Hematopoietic multipotent progenitor cell treated with erythropoietin and hydrocortisone succinate and interleukin-3 and kit ligand, for 15 days (in vitro differentiated cells): Measurements from ENCODE around the gene NXPH2.
"Not testable (repeated sequence)": the region's sequence is repeated elsewhere in the genome, so short reads cannot be mapped to it uniquely, and the experiment has no call there.

Experiments
- DNase-seq: peaks from one replicate; pipeline ENCODE4 v3.0.0-alpha.2; 2015; ENCODE audit warnings: low spot score

Gene NXPH2

DNA sequence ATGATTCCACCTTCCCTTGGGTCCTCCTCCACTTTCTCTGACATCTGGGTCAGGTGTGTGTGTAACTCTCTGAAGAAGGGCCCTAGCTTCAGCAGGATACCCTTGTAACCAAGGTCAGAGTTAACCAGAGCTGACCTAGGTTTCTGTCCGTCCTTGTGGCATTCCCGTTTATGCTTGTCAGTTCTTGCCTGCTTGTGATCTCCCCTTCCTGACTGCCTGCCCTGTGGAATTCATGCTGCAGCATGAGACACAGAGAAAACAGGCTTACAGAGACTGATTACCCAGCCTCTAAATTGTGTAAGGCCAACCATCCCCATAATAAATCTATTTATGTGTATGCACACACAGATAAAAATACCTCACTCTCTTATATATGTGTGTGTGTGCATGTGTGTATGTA, 22.8 kb downstream of the NXPH2 start:
- DNase-seq = no peak

DNA sequence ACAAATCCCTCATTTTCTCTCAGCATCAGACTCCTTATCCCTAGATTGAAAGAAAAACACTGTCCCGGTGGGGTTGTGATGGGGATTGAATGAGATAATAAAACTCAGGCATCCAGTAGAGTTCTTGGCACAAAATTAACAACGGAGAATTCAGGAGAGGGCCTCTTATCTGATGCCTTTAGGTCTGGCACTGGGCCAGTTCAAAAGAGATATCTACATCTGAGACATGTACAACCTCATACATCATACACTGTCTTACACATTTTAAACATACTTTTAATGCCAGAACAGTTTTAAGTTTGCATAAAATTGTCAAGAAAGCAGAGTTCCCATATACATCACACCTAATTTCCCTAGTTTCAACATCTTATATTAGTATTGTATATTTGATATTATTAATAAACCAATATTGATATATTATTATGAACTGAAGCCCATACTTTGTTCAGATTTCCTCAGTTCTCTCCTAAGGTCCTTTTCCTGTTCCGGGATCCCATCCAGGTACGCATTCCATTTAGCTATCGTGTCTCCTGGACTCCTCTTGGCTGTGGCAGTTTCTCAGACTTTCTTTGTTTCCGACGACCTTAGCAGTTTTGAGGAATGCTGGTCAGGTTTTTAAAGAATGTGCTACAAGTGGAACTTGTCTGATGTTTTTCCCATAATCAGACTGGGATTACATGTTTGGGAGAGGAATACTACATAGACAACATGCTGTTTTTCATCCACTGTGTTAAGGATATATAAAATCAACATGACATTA, 27.8 kb downstream of the NXPH2 start:
- no peak for DNase-seq

DNA sequence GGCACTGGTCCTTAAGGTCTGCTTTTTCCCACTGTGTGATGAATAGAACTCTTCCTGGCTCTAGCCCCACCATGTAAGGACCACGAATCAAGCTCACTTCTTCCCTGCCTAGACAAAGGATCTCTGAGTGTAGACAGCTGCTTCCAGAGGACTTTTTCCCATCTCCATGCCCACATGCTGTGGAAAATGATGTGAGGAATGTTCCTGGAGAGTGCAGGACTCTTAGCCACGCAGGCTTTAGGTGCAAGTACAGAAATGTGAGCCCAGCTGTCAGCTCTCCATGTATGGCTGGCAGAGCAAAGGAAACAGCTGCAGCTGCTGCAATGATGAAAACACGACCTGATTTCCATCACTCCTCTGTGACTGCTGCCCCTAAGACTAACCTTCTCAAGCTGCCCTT, 35.5 kb downstream of the NXPH2 start:
- DNase-seq = no peak

DNA sequence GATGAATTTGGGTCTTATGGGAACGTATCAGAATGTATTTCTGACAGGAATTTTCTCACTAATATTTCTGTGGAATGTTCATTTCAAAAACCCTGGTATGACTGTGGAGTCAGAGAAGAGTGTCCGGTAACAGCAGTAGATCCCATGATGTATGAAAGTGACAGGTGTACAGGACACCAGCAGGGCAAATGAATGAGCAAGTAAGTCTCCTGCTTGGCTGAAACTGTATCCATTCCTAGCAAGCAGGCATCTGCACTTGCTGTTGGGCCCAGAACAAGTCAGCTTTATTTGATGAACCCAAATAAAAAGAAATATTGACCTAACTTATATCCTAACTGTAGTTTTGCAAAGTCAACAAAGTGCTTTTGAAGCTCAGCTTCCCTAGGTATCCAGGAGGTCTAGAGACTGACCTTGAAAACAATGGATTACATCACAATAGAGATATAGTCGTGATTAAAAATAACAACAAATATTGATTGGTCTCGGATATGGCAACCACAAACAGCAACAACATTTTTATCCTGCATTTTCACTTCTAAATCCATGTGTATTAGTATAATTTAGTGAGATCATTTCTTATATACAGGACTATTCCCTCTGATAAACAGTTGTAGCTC, 37.6 kb downstream of the NXPH2 start:
- DNase-seq = no peak

DNA sequence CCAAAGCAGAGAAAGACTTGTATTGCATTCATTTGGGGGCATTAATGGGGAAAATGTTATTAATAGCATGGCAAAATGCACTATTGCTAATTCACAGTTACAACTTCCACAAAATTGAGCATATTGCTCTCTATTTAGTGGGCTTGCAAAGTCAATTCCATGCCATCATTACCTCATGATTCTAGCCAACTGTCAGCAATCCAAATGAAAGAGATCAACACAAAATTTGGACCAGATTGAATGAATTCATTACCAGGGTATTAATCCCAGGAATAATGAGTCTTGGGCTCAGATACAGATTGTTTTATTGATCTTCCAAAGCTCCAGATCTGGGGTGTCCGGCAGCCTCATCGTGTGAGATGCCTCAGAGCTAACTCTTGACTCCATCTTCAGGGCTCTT, 38.3 kb downstream of the NXPH2 start:
- DNase-seq = no peak

DNA sequence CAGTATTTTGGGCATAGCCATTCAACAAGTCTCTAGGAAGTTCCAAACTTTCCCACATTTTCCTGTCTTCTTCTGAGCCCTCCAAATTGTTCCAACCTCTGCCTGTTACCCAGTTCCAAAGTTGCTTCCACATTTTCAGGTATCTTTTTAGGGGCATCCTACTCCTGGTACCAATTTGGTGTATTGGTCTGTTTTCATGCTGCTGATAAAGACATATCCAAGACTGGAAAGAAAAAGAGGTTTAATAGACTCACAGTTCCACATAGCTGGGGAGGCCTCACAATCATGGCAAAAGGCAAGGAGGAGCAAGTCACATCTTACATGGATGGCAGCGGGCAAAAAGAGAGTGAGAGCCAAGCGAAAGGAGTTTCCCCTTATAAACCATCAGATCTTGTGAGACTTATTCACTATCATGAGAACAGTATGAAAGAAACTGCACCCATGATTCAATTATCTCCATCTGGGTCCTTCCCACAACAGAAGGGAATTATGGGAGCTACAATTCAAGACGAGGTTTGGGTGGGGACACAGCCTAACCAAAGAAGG, 43.1 kb downstream of the NXPH2 start:
- DNase-seq = not testable (repeated sequence)

DNA sequence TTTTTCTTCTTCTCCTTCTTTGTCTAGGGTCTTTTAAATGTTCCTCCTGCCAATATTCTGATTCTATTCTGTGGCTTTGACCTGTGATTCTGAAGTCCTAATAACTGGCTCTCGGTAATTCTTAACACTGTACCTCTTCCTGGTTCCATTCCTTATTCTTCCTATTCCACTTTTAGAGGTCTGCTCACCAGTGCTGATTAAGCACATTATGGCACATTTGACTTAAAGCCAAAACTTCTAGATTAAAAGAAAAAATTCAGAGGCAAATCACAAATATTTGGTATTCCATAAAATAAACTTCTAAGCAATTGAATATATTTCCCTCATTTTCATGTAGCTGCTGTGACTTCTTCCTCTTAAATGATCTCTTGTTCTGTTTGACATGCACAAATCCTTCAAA, 47.5 kb downstream of the NXPH2 start:
- no peak for DNase-seq

DNA sequence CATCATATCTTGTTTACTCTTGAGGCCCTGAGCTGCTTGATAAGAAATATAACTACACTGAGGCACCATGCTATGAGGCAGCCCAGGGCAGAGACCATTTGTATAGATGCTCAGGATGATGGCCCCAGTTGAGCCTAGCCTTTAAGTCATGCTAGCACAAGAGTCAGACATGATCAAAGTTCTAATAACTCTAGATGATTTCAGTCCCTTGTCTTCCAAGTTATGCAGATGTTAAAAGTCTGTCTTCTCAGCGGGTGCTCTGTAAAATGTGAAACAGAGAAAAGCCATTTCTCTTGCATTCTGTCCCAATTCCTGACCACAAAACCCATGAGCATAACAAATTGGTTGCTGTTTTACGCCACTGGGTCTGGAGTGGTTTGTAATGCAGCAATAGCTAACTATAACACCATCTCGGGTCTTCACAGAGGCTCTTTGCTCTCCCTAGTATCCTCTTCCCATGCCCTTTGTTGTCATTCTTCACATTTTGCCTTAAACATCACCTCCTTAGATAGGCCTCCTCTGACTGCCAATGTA, 49.6 kb downstream of the NXPH2 start:
- no peak for DNase-seq

DNA sequence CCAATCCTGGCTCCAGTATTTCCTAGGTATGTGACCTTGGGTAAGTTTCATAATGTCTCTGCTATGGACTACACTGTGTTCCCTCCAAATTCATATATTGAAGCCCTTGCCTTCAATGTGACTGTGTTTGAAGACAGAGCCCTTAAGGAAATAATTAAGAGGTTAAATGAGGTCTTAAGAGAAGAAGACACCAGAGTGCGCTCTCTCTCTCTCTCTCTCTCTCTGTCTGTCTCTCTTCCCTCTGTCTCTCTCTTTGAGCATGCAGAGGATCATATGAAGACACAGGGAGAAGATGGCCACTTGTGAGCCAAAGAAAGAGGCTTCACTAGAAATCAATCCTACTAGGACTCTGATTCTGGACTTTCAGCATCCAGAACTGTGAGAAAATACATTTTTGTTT, 52.2 kb downstream of the NXPH2 start:
- no peak for DNase-seq

DNA sequence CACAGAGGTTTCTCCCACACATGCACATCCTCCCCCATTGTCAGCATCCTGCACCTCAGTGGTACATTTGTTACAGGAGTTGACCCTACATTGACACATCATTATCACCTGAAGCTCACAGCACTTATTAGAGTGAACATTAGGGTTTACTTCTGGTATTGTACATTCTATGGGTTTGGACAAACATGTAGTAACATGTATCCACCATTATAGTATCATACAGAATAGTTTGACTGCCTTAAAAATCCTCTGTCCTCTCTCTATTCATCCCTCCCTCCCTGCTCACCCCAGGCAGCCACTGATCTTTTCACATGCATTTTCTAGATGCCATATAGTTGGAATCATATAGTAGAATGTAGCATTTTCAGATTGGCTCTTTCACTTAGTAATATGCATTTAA, 53.5 kb downstream of the NXPH2 start:
- no peak for DNase-seq

DNA sequence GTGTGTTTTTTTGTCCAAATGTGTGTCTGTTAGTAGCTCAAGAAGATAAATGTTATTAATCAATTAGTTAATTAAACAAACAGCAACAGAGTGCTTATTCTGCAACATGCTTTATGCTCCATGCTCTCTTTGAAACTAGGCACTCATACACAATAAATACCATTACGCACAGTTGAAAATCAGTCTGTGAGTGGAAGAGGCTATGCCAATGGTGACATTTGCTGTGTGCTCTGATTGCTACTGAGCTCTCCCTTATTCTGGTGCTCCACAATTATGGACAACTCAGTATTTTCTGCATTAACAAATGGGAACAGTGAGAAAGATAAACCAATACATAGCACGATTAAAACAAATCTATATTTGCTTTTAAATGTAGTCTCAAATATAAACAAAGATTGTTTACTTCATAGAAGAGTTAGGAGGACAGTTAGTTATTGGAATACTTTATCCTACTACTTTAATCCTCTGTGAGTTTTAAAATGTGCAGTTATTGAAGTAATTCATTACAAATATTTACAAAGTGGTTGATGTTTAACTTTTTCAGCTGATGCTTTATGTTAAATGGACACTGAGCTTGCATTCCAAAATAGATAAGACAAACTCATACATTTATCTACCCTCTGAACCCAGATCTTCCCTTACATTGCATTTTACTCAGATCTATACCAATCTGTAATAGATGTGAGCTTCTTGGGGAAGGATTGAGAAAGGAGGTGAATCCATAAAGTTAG, 55.3 kb downstream of the NXPH2 start:
- DNase-seq = no peak

DNA sequence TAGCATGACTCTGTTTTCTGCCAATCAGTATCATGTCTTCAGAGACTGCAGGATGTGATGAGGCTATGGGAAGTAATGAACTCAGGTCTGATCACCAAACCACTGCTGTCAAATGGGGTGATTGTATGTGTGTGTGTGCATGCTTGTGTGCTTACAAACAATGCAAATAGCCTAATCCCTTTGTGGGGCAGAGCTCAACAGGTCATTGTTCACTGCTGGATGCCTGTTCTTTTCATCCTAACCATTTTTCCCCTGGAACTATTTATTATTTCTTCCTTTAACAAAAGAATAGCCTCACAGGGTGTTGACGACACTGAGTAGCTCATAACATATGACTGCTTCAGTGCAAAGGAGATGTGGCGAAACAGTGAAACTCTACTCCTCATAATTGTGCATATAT, 55.9 kb downstream of the NXPH2 start:
- DNase-seq = no peak

DNA sequence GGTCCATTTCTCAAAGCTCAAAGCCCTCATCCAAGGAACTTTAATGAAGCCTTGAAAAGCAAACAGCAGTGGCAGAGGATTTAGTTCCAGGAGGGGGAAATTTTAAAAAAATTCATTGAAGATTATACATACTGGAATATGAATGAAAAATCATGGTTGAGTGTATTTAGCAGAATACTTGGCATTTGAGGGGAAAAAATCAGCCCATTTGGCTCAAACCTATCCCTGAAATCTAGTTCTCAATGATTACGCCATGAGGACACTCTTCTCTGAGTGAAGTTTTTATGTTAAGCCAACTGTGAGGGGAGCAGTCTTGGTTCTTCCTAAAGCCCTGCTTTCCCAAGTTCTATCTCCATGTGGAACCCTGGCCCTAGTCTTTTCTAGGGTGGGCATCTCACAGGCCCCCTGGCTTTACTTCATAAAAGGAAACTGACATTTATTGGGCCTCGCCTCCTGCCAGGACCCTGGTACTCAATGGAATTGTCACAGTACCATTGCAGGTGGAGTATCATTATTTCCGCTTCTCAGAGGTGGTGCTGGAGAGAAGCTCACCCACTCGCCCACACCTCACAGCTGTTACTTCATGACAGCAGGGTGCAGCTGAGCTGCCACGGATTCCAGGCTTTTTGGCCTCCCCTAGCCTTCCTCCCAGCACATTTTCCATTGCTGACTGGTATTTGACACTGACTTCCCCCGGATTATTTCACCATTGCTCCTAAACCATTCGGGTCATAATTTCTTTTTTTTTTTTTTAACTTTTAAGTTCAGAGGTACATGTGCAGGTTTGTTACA, 56.8 kb downstream of the NXPH2 start:
- no peak for DNase-seq

DNA sequence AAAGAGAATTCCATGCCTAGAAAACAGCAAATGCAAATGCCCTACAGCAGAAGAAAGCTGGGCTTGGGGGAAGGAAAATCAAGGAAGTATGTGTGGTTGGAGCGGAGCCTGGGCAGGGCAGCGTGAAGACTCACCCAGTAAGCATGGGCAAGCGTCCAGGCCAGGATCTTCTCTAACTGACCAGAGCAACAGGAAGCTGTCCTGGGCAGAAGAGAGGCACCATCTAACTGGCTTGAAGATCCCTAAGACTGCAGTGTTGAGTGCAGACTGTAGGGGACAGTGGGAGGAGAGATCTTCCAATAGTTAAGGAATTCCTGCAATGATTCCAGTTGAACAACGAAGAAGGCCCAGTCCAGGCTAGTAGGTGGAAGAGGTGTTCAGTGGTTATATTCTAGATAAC, 57.9 kb downstream of the NXPH2 start:
- DNase-seq = no peak

DNA sequence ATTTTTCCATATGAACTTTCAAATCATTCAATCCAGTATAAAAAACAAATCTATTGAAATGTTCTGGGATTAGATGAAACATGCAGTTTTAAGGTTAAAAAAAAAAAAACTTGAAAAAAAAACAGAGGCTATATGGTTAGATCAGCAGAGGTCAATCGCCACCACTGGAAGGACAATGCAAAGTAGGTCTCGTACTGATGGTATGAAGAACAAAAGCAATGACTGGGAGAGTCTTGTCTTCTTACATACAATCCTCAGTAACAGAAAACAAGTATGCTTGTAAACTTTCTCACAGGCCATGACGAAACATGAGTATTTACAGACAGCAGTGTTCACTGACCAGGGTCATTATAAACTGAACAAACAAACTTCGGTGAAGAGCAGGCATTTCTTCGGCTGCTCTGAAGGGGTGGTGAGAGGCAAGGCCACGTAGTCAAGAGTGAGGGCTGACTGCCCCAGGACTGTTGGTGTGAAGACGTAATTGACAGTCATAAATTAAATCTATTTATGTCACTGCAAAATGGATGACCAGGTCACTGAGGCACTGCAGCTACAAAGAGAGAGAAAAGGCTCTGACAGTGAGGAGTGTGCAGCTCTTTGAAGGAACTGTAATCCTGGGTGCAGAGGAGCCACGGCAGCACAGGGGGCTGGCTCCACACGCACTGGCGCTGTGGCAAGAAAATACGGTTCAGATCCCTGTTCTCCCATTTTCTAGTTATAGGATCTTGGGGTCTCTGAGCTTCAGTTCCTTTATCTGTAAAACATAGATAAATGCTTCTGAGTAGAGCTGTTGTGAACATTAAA, 60.0 kb downstream of the NXPH2 start:
- no peak for DNase-seq

DNA sequence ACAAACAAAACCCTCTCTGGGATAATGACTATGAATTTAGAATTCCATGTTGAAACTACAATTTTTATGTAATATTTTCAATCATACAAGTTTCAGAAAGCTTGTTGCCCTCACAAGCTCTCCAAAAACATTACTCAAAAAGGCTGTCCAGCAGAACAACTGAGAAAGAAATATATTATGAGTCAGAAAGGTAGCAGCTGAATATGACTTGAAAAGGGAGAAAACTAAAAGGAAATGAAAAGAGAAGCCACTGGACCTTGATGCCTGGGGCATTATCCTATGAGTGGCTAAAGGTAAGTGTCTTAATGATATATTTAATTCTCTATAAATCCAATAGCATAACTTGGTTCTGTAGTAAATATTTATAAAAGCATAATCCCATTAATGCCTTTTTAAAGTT, 61.8 kb downstream of the NXPH2 start:
- no peak for DNase-seq

DNA sequence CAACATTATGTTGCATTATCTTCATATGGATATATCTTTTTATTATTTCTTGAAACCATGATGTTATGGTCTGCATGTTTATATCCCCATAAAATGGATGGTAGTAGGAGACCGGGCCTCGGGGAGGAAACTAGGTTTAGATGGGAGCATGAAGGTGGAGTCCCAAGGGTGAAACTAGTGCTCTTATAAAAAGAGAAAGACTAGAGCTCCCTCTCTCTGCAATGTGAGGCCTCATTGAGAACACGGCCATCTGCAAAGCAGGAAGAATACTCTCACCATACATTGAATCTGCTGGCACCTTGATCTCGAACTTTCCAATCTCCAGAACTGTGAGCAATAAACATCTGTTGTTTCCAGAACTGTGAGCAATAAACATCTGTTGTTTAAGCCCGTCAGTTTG, 64.0 kb downstream of the NXPH2 start:
- no peak for DNase-seq

DNA sequence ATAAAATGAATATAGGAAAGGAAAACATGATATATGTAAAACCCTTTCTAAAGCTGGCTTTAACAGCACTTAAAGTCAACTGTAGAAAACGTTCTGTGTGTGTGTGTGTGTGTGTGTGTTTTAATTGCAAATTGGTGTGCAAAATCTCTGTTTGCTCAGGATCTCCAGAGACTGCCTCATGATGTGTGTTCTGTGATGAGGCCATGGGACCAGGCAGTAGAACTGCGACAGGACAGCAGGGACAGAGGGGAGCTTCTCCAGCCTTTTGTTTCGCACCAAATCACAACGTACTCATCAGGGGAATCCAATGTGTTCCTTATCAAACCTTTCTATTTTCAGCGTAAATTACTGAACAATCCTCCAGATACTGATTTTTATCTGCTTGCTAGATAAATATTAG, 66.7 kb downstream of the NXPH2 start:
- no peak for DNase-seq

DNA sequence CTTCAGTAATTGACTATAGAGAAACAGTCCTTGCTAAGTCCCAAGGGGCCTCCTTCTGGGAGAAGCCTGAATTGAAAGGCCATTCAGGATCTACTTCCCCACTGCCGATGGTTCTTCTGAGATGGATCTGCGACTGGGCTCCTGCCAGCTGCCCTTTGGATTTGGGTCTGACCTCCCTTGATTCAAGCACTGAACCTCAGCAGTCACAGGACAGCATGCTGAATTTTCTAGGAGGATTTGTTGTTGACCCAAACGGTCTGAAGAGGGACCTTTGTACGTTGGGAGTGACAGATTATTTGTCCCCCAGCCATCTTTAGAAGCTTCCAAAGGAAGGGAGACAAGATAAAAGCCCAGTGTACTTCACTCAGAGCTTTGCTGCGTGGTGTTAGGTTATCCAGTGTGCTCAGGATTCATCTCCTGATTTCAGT, 67.1 kb downstream of the NXPH2 start:
- DNase-seq = no peak

DNA sequence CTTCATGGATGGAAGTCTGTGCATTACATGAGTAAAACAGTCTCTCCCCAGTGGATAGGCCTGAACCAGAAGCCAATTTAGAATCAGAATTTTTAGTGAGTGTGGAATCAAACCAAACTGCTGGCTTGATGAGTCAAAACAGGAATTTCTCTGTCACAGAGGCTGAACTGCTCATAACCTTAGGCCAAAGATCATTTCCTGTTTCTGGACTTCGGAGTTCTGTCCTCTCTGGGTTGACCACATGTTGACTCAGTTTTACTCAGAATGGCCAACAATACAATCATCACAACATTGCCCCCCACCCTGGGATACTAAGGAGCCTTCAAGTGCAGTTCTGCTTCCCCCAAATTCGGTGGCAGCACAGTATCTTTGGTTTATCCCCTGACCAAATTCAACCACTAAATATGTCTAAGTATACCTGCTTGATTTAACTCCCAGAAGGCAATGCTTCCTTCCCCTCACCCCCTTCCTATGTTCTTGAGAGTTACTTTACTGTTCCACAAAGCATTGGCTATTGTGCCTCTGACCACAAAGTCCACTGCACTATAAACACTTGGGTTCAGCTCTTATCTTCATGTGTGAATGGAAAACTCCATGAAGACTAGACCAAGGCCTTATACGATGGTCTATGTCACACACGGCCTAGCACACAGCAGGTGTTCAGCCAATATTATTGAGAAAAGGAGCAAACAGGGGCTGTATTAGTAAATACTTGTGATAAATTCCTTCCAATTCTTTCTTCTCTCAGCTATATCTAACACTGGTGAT, 67.8 kb downstream of the NXPH2 start:
- no peak for DNase-seq
